MM.1S (cell line): ENCODE data around the gene ERC2.

Experiments used
- DNase-seq: peaks from one replicate; pipeline ENCODE4 v3.0.0-alpha.2; 2015
- H2AFZ ChIP-seq: fragments of 300-600 bp; sonication (generic); 2 replicates; pipeline ENCODE4 v1.6.0; 2016; ENCODE audit warnings: antibody characterized with exemption, low read length
- H3F3A ChIP-seq: fragments of 300-600 bp; sonication (generic); 2 replicates; pipeline ENCODE4 v1.6.1; 2016; ENCODE audit warnings: mild to moderate bottlenecking, antibody characterized with exemption, low read length, moderate library complexity, mixed read lengths; ENCODE audit not compliant: insufficient read depth
- H3K27ac ChIP-seq: fragments of 300-600 bp; sonication (generic); 2 replicates; pipeline ENCODE4 v1.5.1; 2016; ENCODE audit warnings: mild to moderate bottlenecking, low read length
- H3K27me3 ChIP-seq: fragments of 300-600 bp; sonication (generic); replicated peaks from 2 replicates; pipeline ENCODE4 v1.6.0; 2016; ENCODE audit warnings: low read length; ENCODE audit not compliant: insufficient read depth
- H3K36me3 ChIP-seq: fragments of 300-600 bp; sonication (generic); replicated peaks from 2 replicates; pipeline ENCODE4 v1.6.1; 2016; ENCODE audit warnings: mild to moderate bottlenecking, low read length, mixed read lengths; ENCODE audit not compliant: insufficient read depth
- H3K4me1 ChIP-seq: fragments of 300-600 bp; sonication (generic); 2 replicates; pipeline ENCODE4 v1.6.1; 2016; ENCODE audit warnings: low read length, mixed read lengths
- H3K4me2 ChIP-seq: fragments of 300-600 bp; sonication (generic); 2 replicates; pipeline ENCODE4 v1.6.0; 2016; ENCODE audit warnings: low read depth, low read length
- H3K4me3 ChIP-seq: fragments of 300-600 bp; sonication (generic); 2 replicates; pipeline ENCODE4 v1.5.1; 2016; ENCODE audit warnings: low read length, mixed read lengths
- H3K79me2 ChIP-seq: fragments of 300-600 bp; sonication (generic); 2 replicates; pipeline ENCODE4 v1.6.1; 2016; ENCODE audit warnings: mixed run types, low read length, mixed read lengths
- H3K9ac ChIP-seq: fragments of 300-600 bp; sonication (generic); 2 replicates; pipeline ENCODE4 v1.6.1; 2016; ENCODE audit warnings: low read length, mixed read lengths
- H3K9me2 ChIP-seq: fragments of 300-600 bp; sonication (generic); replicated peaks from 2 replicates; pipeline ENCODE4 v1.6.1; 2016; ENCODE audit warnings: mild to moderate bottlenecking, low read length, mixed read lengths; ENCODE audit not compliant: insufficient read depth
- H3K9me3 ChIP-seq: fragments of 300-600 bp; sonication (generic); replicated peaks from 2 replicates; pipeline ENCODE4 v1.6.1; 2016; ENCODE audit warnings: mild to moderate bottlenecking, low read length, mixed read lengths; ENCODE audit not compliant: insufficient read depth
- H4K20me1 ChIP-seq: fragments of 300-600 bp; sonication (generic); 2 replicates; pipeline ENCODE4 v1.6.1; 2016; ENCODE audit warnings: mild to moderate bottlenecking, low read length, moderate library complexity, mixed read lengths; ENCODE audit not compliant: insufficient read depth
- EZH2 ChIP-seq: fragments of 300-600 bp; sonication (generic); optimal IDR thresholded peaks from 2 replicates; pipeline ENCODE3; 2017; ENCODE audit warnings: low read depth, mild to moderate bottlenecking, antibody characterized with exemption, low read length, mixed read lengths
- EZH2phosphoT487 ChIP-seq: fragments of 300-600 bp; sonication (generic); IDR thresholded peaks from 2 replicates; pipeline ENCODE4 v1.6.1; 2018; ENCODE audit warnings: antibody characterized with exemption, low read length
- TF ChIP-seq, protein P1 (sequence below): fragments of 300-600 bp; sonication (generic); IDR thresholded peaks from 2 replicates; pipeline ENCODE4 v1.5.1; 2016; ENCODE audit warnings: antibody characterized with exemption, low read length, mixed read lengths

Gene ERC2

DNA sequence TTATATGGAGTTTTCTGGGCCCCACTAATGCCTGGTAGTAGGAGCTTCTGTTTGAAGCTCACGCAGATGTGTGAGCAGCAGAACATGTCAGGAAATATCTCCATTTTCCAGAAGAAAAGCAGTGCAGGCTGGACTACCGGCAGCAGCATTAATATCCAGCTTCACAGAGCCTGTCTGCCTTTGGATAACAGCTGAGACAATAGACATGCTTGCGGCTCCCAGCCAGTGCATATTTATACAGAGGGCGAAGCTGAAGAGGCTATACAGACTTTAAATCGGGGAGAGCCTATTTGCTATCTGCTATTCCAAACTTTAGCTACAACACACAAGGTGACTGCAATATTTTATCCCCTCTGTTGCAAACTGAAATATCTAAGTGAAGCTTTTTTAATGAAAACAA, 731.1 kb downstream of the ERC2 start:
- Histone ChIP-seq H3K4me2 (no peak overlapping the region), H3K27ac (no peak overlapping the region), H3K9me3 (no peaks in the 10 kb centered on the region), H4K20me1 (no peaks in the 10 kb centered on the region), H3K79me2 (no peaks in the 10 kb centered on the region), H3K27me3 (no peaks in the 10 kb centered on the region), H3K9ac (no peak overlapping the region), H3K9me2 (no peaks in the 10 kb centered on the region), H3K36me3 (no peaks in the 10 kb centered on the region), H3K4me1 (no peaks in the 10 kb centered on the region), H3K4me3 (no peak overlapping the region), H2AFZ (no peak overlapping the region), H3F3A (no peaks in the 10 kb centered on the region)
- TF ChIP-seq EZH2 (no peak), EZH2phosphoT487 (no peak)
- TF ChIP-seq, protein P1, sequence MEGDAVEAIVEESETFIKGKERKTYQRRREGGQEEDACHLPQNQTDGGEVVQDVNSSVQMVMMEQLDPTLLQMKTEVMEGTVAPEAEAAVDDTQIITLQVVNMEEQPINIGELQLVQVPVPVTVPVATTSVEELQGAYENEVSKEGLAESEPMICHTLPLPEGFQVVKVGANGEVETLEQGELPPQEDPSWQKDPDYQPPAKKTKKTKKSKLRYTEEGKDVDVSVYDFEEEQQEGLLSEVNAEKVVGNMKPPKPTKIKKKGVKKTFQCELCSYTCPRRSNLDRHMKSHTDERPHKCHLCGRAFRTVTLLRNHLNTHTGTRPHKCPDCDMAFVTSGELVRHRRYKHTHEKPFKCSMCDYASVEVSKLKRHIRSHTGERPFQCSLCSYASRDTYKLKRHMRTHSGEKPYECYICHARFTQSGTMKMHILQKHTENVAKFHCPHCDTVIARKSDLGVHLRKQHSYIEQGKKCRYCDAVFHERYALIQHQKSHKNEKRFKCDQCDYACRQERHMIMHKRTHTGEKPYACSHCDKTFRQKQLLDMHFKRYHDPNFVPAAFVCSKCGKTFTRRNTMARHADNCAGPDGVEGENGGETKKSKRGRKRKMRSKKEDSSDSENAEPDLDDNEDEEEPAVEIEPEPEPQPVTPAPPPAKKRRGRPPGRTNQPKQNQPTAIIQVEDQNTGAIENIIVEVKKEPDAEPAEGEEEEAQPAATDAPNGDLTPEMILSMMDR = no peak
- no peak for DNase-seq

DNA sequence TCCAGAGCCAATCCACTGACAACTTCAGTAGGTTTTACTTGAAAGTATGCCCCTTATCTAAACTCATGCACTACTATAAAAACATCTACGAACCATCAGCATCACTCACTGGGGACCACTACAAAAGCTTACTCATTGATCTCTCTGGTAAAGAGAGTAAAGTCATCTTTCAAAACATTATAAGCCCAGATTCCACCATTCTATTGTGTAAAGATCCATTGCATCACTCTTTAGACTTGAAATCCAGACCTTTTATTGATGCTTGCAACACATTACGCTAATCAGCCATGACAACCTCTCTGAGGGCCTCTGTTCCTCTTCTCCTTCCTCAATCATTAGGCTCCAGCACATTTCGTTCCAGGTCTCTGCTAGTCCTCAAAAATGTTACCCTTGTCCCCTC, 732.3 kb downstream of the ERC2 start:
- Histone ChIP-seq H3K4me2 (no peak overlapping the region), H3K9me3 (no peaks in the 10 kb centered on the region), H3K27me3 (no peaks in the 10 kb centered on the region), H3K9me2 (no peaks in the 10 kb centered on the region), H3F3A (no peaks in the 10 kb centered on the region), H3K9ac (no peak overlapping the region), H4K20me1 (no peaks in the 10 kb centered on the region), H3K36me3 (no peaks in the 10 kb centered on the region), H3K4me3 (no peak overlapping the region), H3K79me2 (no peaks in the 10 kb centered on the region), H2AFZ (no peak overlapping the region), H3K4me1 (no peaks in the 10 kb centered on the region), H3K27ac (no peak overlapping the region)
- TF ChIP-seq EZH2 (no peak), EZH2phosphoT487 (no peak)
- TF ChIP-seq, protein P1 = no peak
- no peak for DNase-seq

DNA sequence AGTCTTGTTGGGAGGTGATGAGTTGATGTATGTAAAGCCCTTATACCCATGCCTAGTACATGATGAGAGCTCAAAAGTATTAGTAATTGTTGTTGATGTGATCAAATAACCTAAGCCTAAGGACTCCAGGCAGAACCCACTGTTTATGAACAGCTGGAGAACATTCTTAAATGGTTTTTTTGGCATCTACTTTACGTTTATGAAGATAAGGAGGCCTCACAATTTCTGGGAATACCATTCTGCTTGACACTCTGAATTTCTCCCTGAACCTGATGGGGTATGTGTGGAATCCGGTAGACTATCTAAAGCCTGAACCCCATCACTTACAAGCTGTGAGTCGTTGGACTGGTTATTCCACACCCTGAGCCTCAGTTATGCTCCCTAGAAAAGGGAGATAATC, 736.5 kb downstream of the ERC2 start:
- Histone ChIP-seq H3K36me3 (no peaks in the 10 kb centered on the region), H2AFZ (no peak overlapping the region), H3K27ac (no peak overlapping the region), H3K9ac (no peak overlapping the region), H3K4me3 (no peak overlapping the region), H3K4me1 (no peaks in the 10 kb centered on the region), H3K9me2 (no peaks in the 10 kb centered on the region), H3K27me3 (no peaks in the 10 kb centered on the region), H3K9me3 (no peaks in the 10 kb centered on the region), H3F3A (no peaks in the 10 kb centered on the region), H4K20me1 (no peaks in the 10 kb centered on the region), H3K4me2 (no peak overlapping the region), H3K79me2 (no peaks in the 10 kb centered on the region)
- DNase-seq = no peak
- TF ChIP-seq, protein P1 = no peak
- TF ChIP-seq EZH2 (no peak), EZH2phosphoT487 (no peak)
